ENCODE measurements around the gene SUOX.
"Not testable (repeated sequence)": the region's sequence is repeated elsewhere in the genome, so short reads cannot be mapped to it uniquely, and the experiment has no call there.

Gene SUOX

DNA sequence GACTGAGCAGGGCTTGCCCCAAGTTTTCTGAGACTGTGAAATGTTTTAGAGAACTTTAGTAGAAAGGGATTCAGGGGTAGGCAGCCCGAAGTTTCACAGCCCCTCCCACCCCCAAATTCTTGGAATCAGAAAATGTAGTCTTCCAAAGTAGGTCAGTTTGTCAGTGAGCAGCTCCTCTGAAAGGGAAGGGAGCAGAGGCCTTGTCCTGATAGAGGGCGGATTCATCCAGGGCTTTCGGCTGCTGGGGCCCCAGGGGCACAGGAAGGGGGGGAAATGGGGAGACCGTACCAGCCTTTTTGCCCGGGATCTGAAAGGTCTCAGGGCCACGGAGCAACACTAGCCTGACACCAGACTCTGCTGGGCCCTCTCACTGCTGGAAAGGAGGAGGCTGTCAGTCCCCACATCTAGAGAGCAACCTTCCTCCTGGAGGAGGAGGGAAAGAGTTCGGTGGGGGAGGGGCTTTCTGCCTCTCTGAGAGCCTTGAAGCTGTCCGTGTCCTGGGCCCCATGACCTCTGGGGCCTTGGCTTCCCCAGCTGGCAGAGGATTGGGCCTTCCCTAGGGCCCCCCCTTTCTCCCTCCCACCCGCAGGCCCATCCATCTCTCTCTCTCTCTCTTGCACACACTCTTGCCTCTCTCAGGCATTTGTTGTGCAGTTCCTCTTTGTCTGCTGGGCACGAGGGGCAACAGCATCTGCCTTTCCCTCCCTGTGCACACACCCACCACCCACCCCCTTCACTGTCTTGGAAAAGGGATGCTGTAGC is 23.5 kb downstream of the SUOX start, which contains the start of gene IKZF4:
IKZF4 (plus strand) TSS at position 621 of the 762 bp plus-strand sequence. CDS start 451 bp downstream, outside the sequence.
- peak; percentile 34 to 56 for DNase-seq

DNA sequence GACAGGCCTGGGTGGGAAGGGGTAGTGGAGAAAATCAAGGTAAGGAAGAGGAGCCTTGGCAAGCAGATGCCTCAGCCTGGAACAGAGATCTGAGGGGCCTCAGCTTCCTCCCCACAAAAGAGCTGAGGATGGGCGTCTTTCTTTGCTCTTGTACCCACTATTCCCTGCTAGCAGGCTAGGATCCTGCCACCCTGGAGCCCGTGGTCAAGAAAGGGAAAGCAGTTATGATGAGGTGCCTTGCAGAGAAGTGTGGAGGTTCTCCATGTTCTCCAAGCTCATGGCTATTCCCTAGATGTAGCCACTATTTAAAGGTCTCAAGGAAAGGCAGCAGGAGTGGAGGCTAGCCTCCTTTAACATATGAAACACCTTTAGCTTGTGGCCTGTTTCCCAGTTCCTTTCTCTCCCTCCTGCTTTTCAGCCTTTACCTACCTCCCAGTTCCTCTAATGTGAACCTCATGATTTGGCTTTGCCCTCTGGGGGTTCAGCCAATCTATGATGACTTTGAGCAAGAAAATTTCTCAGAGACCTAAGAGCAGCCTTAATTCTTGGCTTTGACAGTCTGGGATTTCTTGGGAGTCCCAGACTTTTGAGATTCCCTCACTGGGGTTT is 24.9 kb downstream of the SUOX start:
- DNase-seq: peak; percentile 35 to 39

DNA sequence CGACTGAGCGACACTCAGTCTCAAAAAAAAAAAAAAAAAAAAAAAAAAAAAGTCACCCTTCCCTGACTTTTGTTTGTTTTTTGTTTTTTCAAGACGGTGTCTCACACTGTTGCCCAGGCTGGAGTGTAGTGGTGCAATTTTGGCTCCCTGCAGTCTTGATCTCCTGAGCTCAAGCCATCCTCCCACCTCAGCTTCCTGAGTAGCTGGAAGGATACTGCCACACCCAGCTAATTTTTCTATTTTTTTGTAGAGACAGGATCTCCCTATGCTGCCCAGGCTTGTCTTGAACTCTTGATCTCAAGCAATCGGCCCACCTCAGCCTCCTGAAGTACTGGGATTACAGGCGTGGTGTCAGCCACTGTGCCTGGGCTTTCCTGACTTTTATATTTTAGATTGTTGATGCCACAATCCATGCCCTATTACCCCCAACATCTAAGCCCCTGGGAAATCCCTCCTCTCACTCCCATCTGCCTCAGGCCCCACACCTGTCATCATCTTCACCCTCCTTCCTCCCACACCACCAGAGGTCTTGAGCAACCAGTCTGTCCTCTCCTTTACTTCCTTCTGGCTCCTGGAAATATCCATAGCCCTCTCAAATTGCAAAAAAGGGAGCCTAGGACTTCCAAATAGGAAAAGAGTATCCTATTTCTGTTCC is 31.6 kb downstream of the SUOX start:
- DNase-seq: no peak

DNA sequence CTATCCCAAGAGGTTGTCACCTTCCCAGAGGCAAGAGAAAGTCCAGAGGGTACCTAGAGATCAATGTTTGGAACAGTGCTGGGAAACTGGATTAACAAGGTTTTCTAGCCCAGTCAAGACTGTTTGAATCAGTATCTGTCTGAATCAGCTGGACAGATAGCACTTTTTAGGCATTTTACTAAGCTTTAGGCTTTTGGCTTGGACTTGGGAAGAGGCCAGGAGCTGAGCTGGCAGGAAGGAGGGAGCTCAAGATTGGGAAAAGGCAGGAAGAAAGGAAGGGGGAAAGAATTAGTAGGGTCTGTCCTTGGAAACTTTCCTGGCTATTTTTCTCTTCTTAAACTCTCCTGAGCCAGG is 32.1 kb downstream of the SUOX start:
- DNase-seq: no peak

DNA sequence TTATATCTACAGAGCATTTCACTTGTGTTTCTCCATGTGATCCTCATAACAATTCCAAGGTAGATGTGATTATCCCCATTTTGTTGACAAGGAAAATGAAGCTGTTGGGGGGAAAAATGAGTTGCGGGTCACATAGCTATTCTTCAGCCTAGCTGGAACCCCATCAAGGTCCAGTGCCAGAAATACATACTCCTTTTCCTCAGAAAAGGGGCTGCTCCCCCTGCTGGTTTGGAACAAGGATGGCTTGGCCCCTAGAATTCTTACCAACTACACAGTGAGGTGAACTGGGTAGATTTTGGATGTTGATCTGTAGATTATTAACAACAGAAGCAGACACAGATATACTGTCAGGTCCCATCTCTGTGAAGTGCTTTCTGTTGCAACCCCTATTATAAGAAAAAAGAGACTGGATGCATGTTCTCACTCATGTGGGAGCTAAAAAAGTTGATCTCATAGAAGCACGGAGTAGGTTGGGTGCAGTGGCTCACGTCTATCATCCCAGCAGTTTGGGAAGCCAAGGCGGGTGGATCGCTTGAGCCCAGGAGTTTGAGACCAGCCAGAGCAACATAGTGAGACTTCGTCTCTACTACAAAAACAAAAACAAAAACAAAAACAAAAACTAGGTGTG is 32.7 kb downstream of the SUOX start:
- peak; percentile 44 to 79 for DNase-seq

DNA sequence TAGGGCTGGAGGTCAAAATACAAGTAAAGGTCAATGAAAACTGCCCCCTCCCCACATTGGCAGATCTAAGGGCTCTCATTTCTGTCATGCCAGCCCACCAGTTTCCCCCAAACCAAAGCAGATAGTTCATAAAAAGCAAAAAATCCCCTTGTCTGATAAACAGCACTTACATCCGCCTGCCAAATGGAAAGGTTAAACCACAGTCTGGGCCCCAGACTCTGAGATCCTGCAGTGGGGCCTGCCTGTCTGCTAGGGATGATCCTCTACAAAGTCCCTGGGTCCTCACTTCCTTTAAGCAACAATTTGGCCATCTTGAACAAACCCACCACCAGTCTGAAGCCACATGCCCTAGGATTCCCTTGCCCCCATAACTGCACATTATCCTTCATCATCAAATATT is 34.9 kb downstream of the SUOX start:
- DNase-seq: no peak

DNA sequence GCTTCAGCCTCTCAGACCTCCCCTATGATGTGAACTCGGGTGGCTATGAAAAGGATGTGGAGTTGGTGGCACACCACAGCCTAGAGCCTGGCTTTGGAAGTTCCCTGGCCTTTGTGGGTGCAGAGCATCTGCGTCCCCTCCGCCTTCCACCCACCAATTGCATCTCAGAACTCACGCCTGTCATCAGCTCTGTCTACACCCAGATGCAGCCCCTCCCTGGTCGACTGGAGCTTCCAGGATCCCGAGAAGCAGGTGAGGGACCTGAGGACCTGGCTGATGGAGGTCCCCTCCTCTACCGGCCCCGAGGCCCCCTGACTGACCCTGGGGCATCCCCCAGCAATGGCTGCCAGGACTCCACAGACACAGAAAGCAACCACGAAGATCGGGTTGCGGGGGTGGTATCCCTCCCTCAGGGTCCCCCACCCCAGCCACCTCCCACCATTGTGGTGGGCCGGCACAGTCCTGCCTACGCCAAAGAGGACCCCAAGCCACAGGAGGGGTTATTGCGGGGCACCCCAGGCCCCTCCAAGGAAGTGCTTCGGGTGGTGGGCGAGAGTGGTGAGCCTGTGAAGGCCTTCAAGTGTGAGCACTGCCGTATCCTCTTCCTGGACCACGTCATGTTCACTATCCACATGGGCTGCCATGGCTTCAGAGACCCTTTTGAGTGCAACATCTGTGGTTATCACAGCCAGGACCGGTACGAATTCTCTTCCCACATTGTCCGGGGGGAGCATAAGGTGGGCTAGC is 37.7 kb downstream of the SUOX start:
- DNase-seq: no peak

DNA sequence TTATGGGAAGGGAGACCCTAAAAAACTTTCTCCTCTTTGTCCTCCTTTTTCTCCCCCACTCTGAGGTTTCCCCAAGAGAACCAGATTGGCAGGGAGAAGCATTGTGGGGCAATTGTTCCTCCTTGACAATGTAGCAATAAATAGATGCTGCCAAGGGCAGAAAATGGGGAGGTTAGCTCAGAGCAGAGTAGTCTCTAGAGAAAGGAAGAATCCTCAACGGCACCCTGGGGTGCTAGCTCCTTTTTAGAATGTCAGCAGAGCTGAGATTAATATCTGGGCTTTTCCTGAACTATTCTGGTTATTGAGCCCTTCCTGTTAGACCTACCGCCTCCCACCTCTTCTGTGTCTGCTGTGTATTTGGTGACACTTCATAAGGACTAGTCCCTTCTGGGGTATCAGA is 40.1 kb downstream of the SUOX start:
- no peak for DNase-seq

DNA sequence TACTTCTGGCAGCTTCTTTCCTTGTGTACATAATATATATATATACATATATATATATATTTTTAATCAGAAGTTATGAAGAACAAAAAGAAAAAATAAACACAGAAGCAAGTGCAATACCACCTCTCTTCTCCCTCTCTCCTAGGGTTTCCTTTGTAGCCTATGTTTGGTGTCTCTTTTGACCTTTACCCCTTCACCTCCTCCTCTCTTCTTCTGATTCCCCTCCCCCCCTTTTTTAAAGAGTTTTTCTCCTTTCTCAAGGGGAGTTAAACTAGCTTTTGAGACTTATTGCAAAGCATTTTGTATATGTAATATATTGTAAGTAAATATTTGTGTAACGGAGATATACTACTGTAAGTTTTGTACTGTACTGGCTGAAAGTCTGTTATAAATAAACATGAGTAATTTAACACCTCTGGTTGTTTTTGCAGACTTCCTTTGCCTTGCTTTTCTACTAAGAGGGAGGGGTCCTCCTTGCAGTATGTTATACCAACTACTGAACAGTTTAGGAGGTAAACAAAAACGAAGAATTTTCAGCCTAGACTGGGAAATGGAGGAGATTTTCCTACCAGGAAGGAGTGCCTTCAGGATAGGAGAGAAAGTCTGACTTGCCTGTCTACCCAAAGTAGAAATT is 41.1 kb downstream of the SUOX start:
- no peak for DNase-seq

DNA sequence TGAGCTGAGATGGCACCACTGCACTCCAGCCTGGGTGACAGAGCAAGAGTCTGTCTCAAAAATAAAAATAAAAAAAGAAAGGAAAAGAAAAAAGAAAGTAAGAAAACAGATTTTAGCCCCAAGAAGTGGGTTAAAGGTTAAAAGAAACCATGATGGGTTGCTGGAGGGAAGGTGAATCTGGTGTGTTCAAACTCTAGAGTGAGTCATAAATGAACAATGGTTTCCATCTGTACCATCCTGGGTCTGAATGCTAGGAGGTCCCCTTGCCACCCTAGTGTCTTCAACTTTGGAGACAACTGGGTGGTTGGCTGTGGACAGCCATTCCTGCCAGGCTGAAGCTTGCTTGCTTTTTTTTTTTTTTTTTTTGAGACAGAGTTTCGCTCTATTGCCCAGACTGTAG is 43.1 kb downstream of the SUOX start:
- no peak for DNase-seq

DNA sequence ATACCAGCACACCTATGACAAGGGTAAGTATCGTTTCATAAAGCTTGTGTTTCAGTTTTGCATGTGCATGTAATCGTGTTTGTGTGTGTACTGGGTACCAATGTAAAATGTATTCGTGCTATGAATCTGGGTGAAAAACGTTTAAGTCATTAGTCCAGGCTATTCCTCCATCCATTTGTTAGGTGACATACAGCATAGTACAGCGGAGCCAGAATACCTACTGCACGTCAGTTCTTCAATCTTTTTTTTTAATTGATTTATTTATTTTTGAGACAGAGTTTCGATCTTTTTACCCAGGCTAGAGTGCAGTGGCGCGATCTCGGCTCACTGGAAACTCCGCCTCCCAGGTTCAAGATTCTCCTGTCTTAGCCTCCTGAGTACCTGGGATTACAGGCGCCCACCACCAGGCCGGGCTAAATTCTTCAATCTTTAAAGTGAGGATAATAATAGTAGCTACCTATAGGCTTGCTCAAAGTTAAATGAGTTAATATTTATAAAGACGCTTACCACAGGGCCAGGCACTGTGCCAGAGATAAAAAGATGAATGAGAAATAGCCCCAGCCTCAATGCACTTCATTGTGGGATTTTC is 44.0 kb downstream of the SUOX start:
- DNase-seq: no peak

DNA sequence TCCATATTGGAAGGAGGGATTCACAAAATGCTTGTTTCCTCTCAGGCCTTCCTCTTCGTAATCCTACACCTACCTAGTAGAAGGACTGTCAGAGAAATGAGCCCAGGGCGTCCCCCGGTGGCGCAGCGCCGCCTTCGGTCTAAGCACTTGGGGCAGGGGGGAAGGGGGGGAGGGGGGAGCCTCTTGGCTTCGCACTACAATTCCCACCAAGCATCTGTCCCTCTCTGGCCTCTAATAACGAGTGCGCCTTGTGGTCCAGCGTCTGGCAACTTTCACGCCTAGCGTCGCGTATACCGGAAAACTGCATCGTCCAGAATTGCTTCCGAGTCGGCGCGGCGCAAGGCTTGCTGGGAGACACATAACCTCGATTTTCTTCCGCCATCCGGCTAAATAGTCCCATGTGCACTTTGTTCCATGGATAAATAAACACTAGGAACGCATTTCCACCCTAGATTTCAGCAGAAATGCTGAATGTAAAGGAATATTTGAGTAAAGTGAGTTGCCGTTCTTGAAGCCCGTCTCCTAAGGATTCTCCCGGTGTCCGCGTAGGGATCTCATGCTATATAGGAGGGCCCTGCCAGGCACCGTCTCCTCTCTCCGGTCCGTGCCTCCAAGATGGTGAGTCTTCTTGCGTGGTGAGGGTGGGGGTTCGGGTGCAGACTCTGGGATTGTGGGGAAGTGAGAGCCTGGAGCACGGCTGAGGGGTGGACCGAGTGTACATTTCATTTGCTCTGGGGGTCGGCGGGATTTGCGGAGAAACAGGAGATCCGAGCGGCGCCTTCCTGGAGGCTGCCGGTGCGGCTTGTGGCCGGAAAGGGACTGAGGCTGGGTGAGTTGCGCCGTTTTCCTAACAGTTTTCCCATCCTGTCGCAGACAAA is 44.7 kb downstream of the SUOX start, which contains the start of gene RPS26:
RPS26 (plus strand) TSS at position 367 of the 878 bp plus-strand sequence; CDS start at position 616, 249 bp downstream.
- peak; percentile 92 to 93 for DNase-seq

DNA sequence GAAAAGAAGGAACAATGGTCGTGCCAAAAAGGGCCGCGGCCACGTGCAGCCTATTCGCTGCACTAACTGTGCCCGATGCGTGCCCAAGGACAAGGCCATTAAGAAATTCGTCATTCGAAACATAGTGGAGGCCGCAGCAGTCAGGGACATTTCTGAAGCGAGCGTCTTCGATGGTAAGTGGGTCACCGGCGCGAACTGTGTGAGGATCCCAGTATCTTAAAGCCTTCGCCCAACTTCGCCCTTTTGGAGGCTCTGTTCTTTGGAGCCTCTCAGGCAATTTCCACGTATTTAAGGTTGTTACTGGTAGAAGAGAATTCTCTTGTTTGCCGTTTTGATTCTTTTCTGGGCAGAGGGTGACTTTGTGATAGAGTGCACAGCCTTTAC is 45.3 kb downstream of the SUOX start:
- DNase-seq: not testable (repeated sequence)

DNA sequence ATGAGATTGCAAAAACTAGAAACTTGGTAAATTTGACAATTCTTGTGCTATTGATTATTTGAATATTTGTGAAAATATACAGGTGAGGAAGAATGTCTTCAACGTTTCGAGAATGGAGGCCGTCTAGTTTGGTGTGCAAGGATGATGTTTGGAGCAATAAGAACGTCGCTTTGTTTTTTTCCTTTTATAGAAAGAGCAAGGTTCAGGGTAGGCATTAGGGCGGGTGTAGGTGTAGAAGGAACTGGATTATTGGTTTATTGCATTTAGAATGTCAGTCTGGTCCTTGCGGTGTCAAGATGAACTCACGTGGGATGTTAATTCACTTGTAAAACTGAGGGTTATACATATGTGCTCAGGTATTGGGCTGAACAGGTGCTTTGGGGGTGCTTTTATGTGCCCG is 45.8 kb downstream of the SUOX start:
- no peak for DNase-seq

DNA sequence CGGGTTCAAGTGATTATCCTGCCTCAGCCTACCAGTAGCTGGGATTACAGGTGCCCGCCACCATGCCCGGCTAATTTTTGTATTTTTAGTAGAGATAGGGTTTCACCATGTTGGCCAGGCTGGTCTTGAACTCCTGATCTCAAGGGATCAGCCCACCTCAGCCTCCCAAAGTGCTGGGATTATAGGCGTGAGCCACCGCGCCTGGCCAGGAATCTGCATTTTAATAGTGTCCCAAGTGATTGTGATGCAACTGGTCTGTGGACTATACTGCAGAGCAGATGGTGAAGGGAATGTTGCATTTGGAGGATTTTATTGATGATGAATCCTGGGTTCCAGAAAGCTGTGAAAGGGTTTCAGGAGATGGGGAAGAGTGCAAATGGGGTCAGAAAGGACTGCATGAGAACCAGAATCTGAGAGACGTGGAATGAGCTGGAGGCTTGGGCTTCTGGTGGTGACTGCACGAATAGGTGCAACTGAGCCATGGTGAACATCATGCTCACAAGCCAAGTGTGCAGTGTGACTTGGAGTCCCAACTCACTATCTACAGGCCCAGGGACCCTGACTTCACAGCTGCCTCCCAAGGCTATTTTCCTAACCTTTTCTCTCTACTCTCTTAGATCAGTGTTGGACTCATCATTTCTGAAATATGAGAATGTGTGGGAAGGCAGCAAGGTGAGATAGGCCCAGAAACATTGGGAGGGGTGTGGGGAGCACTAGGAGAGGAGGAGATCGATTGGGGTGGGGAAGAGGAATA is 49.1 kb downstream of the SUOX start:
- DNase-seq: no peak

DNA sequence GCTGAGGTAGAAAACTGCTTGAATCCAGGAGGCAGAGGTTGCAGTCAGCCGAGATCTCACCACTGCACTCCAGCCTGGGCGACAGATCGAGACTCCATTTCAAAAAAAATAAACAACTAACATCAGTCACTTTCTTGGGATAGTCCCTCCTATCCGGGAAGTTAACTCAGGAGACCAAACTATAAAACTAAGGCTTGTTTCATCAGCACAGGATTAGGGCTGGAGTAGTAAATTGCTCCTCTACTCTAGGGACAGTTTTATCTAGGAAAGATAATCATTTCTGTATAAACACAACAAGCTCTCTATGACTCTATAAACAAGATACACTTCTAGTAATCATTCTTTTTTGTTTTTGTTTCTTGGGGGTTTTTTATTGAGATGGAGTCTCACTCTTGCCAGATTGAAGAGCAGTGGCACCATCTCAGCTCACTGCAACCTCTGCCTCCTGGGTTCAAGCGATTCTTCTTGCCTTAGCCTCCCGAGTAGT is 56.4 kb downstream of the SUOX start:
- DNase-seq: no peak
